GM19023 (cell line): ENCODE data around the gene SPATA20.

Experiments used
- ATAC-seq: cut with Tn5 transposase; IDR thresholded peaks from one replicate; pipeline ENCODE4 v1.9.1; 2021; ENCODE audit warnings: mild to moderate bottlenecking, moderate library complexity; ENCODE audit not compliant: unreplicated experiment

SPATA20 gene

DNA sequence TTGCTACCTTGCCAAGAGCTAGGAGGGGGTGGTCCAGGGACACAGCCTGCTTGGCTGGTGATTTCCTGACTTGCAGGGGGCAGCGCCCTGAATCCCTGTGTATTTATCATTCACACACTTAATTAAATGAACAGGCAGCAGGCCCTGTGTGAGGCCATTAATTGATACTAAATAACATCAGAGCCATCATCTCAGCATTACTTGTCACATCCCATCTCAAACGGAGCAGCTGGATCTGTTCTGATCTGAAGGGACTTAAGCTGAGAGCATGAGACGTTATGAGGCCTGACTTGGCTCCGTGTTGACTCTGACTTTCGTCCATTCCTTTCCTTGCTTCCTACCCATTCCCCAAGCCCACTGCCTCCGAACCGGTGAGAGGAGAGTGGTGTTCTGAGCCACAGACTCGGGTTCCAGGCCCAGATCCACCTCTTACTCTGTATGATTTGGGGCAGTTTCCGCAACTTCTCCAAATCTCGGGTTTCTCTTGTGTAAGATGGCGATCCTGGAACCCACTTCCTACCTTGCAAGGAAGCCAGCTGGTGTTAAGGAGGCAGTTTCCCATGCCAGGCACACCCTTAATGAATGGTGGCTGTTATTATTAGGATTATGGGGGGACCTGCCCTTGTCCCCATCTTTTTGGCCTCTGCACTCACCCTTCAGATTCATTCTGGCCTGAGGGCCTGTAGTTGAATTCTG, 47.3 kb downstream of the SPATA20 start:
- ATAC-seq: no peak

DNA sequence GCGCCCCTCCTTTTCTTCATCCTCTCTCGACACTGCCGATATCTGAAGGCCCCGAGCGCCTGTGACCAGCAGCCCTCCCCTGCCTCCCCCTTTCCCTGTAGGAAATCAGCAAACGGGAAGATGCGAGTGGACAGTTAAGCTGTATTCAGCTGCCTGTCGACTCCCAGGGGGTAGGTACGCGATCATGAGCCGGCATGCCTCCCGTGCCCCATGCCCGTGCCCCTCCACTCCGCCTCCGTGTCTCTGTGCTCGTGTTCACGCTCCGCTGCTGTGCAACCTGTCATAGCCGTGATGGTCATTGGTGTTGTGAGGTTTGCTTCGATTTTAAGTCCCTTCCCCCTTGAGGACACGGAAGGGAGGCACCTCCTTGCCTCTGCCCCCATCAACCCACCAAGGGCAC, 47.9 kb downstream of the SPATA20 start:
- no peak for ATAC-seq

DNA sequence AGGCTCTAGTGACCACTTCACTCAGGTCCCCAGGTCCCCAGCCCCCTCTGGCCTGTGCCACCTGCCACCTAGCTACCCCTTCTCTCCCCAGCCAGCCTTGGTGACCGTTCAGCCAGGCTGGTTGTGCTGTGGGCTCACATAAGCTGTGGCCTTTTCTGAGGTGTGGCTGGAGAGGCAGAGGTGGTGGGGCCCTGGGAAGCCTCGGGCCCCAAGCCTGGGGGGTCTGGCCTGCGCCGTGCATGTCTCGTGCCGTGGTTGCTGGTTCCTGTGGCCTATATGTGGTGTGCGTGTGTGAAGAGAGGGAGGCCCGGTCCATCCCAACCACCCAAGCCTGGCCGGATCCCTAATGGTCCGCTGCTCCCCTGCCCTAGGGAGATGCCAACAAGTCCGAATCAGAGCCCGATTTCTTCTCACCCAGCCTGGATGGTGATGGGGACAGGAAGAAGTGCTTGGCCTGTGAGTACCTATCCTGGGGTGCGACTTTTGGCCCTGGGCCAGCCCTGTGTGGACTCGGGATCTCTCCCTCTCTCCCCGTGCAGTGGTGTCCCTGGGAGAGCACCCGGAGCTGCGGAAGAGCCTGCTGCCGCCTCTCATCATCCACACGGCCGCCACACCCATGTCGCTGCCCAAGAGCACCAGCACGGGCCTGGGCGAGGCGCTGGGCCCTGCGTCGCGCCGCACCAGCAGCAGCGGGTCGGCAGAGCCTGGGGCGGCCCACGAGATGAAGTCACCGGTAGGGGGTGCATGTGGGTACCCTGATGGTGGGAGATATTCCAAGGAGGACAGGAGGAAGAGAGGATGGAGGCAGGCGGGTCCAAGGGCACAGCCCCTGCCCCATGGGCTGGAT, 49.4 kb downstream of the SPATA20 start:
- ATAC-seq: no peak

DNA sequence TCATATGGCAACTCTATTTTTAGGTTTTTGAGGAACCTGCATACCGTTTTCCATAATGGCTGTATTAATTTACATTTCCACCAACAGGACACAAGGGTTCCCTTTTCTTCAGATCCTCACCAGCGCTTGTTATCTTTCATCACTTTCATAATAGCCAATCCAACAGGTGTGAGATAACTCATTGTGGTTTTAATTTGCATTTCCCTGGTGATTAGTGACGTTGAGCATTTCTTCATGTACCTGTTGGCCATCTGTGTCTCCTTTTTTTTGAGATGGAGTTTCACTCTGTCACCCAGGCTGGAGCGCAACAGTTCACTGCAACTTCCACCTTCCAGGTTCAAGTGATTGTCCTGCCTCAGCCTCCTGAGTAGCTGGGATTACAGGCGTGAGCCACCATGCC, 51.5 kb downstream of the SPATA20 start:
- ATAC-seq: no peak

DNA sequence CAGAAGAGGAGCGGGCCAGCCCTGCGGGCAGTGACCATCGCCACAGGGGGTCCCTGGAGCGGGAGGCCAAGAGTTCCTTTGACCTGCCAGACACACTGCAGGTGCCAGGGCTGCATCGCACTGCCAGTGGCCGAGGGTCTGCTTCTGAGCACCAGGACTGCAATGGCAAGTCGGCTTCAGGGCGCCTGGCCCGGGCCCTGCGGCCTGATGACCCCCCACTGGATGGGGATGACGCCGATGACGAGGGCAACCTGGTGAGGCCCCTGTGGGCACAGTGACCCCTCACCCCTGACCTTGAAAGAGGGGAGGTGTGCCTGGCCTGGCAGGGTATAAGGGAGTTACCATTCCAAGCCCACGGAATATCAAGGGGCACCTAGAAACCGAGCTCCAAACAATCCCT, 52.6 kb downstream of the SPATA20 start:
- ATAC-seq: no peak

DNA sequence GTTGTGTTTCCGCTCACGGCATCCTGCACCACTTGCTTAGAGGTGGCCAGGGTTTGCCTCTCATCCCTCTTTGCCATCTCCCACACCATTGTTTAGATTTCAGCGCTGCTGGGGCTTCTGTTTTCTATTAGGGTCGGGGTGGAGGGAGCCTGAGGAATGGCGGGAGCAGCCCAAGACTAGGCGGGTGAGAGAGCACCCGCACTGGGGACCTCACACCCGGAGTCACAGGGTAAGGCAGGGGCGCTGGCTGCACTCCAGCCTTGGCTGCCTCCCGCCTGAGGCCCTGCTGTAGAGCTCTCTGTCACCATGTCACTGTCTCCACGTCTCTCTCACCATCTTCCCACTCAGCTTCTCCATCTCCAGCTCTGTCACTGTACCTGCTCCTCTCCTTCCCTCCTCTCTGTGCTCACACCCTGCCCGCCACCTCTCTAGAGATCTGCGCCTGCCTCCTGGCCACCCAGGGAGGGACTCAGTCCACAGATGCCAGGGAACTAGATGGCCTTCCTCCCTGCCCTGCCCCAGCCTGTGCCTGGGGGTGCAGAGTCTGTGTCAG, 54.9 kb downstream of the SPATA20 start:
- no peak for ATAC-seq

DNA sequence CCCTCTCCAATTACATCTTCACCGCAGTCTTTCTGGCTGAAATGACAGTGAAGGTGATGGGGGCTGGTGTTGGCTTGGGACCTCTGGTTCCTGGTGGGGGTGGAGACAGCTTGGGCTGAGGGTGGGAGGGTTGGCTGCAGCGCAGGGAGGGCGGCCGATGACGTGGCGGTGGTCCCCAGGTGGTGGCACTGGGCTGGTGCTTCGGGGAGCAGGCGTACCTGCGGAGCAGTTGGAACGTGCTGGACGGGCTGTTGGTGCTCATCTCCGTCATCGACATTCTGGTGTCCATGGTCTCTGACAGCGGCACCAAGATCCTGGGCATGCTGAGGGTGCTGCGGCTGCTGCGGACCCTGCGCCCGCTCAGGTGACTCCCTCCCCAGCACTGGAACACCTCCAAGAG, 55.9 kb downstream of the SPATA20 start:
- no peak for ATAC-seq

DNA sequence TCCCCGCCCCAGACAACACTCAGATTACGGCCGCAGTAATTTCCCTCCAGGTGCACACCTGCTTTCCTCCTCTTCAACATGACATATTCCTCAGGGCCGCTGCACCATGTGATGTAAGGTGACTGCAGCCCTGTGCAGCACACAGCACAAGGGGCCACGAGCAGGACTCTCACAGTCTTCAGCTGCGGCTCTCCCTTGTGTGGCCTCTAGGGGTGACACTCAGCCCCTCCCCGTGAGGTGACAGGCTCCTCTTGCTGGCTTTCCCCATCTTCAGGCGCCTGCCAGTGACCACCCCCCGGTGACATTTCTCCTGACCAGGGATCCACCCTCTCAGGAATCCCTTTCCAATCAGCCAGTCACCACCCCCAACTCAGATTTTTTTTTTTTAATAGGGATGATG, 56.4 kb downstream of the SPATA20 start:
- ATAC-seq: no peak

DNA sequence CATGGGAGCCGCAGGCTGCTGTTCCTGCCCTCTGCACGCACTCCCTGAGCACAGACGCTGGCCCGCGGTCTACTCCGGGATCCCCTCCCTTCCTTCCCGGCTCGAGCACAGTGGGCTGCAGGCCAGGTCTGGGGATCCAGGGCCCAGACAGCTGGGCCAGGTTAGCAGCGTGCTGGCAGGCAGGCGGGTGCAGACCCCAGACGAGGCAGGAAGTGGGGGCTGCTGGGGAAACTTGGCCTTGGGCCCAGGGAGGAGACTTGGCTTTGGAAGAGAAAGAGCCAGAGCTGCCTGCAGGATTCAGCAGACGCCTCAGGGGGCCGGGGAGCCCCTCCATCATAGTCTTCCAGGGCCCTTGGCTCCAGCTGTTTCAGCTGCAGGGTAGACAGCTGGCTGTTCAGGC, 57.5 kb downstream of the SPATA20 start:
- no peak for ATAC-seq

DNA sequence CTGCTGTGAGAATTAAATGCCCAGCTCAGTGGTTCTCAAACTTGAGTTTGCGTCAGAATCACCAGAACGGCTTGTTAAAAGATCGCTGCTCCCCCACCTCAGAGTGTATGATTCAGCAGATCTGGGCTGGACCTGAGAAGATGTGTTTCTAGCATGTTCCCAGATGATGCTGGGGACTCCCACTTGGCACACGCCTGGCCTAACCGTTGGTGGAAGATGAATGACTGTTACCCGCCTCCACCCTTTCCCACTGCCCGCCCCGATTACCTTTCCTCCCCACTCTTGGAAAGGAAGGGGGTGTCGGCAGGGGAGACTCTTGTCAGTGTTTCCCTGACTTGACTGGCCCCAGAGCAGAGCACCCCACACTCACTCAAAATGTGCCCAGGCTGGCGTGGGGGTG, 58.5 kb downstream of the SPATA20 start:
- no peak for ATAC-seq
